Measurements from ENCODE around the gene MAPKAPK2.

Gene MAPKAPK2

DNA sequence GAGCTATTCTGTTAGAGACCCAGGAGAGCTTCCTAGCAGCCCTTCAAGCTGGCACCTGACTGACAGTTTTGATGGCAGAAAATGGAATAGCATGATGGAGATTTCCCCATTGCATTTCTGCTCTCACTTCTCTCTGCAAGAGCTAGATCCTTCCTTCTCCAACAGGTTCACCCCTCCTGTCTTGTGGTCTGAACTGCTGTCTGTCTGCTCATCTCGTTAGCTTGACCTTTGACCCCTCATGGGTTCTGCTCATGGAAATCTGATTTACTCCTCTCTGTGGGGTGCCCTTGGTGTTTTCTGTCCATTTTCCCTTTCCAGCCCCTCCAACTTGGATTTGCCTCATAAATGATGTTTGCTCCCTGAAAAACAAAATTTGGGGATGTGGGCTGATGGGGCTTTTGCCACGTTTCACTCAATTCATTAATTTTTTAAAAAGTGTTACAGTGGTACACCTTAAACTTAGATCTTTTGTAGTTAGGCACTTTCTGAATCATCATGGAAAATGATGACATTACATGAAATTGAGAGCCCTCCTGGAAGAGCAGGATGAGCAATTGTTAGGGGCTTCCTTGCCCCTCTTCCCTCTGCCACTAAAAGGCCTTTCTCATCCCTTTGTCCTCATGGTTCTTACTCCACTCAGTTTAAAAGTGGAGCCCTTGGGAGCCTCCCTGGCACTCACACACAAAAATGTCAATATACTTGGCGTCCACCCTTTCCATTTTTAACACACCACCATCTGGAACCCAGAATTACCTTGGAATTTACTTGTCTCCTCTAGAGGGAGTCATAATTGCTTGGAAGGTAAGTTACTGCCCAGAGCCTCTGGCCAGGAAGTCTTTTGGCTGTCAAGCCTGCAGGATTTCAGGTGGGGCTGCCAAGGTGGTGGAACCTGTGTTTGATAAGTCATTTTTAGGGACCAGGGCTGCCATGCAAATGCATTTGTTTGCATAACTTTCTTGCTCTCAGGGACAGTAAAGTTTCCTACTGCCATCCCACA is 54.0 kb downstream of the MAPKAPK2 start:
- Histone ChIP-seq H3K27me3 (ENCODE audit: control insufficient read depth in 1 of 2, insufficient read depth in 2 of 2, low read length in 2 of 2) (no peaks in the 10 kb centered on the region), H3K27ac (ENCODE audit: low read depth, low read length) (no peak overlapping the region), H3K4me3 (ENCODE audit: low read depth in 1 of 2, low read length in 2 of 2) (no peak overlapping the region), H3K36me3 (ENCODE audit: control insufficient read depth in 1 of 2, insufficient read depth in 2 of 2, low read length in 2 of 2) (peaks cover 13 to 18% of the 10 kb centered on the region in 2 donors), H3K4me1 (ENCODE audit: control insufficient read depth in 1 of 2, insufficient read depth in 2 of 2, low read length in 2 of 2) (peaks cover 13 to 15% of the 10 kb centered on the region in 2 donors), H3K9me3 (ENCODE audit: control insufficient read depth in 1 of 2, low read length in 2 of 2) (no peaks in the 10 kb centered on the region), H3K9ac (ENCODE audit: low read depth in 1 of 2, low read length in 2 of 2) (no peak overlapping the region)

DNA sequence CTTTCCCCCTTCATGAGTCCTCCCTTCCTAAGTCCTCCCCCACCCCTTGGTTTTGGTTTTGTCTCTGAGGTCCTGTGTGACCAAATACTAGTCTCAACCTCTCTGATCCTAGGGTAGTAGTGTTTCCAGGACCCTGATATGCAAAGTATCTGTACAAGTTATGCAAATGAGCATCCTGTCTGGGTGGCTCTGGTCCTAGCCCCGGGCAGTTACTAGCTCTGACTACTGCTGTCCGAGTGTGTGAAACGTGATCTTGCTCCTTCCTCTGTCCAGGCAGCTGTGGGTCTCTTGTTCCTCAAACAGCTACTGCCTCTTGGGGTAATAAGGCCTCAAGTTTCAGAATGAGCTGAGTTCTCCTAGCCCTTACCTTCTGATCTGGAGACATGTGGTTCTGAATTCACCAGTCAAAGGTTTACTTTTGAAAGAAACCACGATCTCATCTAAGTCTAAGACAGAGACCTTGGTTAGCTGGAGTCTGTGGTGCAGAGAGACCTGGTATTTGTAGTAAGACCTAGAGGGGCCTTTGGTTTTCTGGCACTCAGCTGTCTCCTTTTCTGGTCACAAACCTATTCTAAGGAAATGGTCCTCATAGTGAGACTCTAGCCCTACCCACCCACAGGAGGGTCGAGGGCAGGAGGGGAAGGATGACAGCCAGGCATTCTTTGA is 54.8 kb downstream of the MAPKAPK2 start:
- Histone ChIP-seq H3K27ac (ENCODE audit: low read depth, low read length) (no peak overlapping the region), H3K9me3 (ENCODE audit: control insufficient read depth in 1 of 2, low read length in 2 of 2) (no peaks in the 10 kb centered on the region), H3K27me3 (ENCODE audit: control insufficient read depth in 1 of 2, insufficient read depth in 2 of 2, low read length in 2 of 2) (no peaks in the 10 kb centered on the region), H3K36me3 (ENCODE audit: control insufficient read depth in 1 of 2, insufficient read depth in 2 of 2, low read length in 2 of 2) (peaks cover 13 to 15% of the 10 kb centered on the region in 2 donors), H3K9ac (ENCODE audit: low read depth in 1 of 2, low read length in 2 of 2) (no peak overlapping the region), H3K4me3 (ENCODE audit: low read depth in 1 of 2, low read length in 2 of 2) (no peak overlapping the region), H3K4me1 (ENCODE audit: control insufficient read depth in 1 of 2, insufficient read depth in 2 of 2, low read length in 2 of 2) (peaks cover 13 to 15% of the 10 kb centered on the region in 2 donors)

DNA sequence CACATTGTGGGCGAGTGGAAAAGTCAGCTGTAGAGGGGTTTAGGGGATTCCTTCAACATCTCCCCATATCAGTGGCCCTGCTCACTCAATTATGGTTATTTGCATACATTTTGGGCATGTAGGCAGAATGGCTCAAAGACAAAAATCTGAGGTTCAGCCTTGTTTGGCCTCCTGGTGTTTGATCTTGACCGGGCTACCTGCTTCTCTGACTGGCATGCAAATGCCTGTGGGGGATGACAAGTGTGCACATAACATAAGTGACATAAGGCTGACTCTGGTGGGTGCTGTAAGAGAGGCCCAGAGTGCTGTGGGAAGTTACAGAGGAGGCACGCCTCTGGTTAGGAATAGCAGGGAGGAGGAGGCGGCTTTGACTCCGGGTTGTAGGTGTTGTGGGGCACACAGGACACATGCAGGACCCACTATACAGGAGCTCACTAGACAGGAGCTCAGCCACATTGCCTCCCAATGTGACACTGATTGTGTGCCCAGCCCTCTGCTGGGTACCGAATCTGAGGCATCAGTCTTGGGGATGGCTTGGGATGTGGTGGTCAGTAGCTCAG is 56.5 kb downstream of the MAPKAPK2 start:
- no peaks in the 10 kb centered on the region for H3K27me3 ChIP-seq (ENCODE audit: control insufficient read depth in 1 of 2, insufficient read depth in 2 of 2, low read length in 2 of 2)
- no peaks in the 10 kb centered on the region for H3K36me3 ChIP-seq (ENCODE audit: control insufficient read depth in 1 of 2, insufficient read depth in 2 of 2, low read length in 2 of 2)
- H3K4me1 ChIP-seq (ENCODE audit: control insufficient read depth in 1 of 2, insufficient read depth in 2 of 2, low read length in 2 of 2), result peaks cover 11 to 13% of the 10 kb centered on the region in 2 donors
- H3K9me3 ChIP-seq (ENCODE audit: control insufficient read depth in 1 of 2, low read length in 2 of 2), result no peaks in the 10 kb centered on the region
- no peak overlapping the region for H3K9ac ChIP-seq (ENCODE audit: low read depth in 1 of 2, low read length in 2 of 2)
- no peak overlapping the region for H3K27ac ChIP-seq (ENCODE audit: low read depth, low read length)
- H3K4me3 ChIP-seq (ENCODE audit: low read depth in 1 of 2, low read length in 2 of 2), result no peak overlapping the region

DNA sequence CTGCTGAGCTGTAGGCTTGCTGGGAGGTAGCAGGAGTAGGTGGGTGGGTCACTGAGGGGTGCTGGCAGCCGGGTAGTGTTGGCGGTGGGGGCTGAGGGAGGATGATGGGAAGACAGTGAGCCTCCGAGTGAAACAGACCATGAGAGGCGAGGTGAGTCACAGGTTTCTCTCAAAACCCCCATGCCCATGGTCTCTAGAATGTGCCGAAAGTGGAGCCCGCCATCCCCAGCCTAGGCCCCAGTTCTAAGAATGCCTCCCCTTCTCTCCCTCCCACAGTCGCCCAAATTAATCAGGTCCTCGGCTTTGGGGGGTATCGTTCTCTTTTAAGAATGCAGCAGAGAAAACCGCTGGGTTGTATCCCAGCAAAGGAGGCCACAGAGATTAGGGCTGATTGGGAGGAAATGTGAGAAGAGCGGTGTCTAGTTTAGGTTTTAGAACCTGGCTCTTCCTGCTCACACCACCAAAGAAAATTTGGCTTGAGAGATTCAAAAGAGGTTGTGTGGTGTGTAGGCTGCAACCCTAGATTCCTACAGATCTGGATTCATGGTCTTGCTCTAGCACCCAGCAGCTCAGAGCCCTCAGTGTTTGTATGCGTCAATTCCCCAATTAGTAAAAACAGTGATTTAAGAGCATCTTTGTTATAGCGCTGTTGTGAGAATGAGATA is 58.1 kb downstream of the MAPKAPK2 start:
- H3K4me3 ChIP-seq (ENCODE audit: low read depth in 1 of 2, low read length in 2 of 2), result no peak overlapping the region
- no peaks in the 10 kb centered on the region for H3K27me3 ChIP-seq (ENCODE audit: control insufficient read depth in 1 of 2, insufficient read depth in 2 of 2, low read length in 2 of 2)
- H3K9ac ChIP-seq (ENCODE audit: low read depth in 1 of 2, low read length in 2 of 2), result no peak overlapping the region
- H3K4me1 ChIP-seq (ENCODE audit: control insufficient read depth in 1 of 2, insufficient read depth in 2 of 2, low read length in 2 of 2), result peaks cover 4 to 7% of the 10 kb centered on the region in 2 donors
- no peak overlapping the region for H3K27ac ChIP-seq (ENCODE audit: low read depth, low read length)
- H3K36me3 ChIP-seq (ENCODE audit: control insufficient read depth in 1 of 2, insufficient read depth in 2 of 2, low read length in 2 of 2), result no peaks in the 10 kb centered on the region
- no peaks in the 10 kb centered on the region for H3K9me3 ChIP-seq (ENCODE audit: control insufficient read depth in 1 of 2, low read length in 2 of 2)

DNA sequence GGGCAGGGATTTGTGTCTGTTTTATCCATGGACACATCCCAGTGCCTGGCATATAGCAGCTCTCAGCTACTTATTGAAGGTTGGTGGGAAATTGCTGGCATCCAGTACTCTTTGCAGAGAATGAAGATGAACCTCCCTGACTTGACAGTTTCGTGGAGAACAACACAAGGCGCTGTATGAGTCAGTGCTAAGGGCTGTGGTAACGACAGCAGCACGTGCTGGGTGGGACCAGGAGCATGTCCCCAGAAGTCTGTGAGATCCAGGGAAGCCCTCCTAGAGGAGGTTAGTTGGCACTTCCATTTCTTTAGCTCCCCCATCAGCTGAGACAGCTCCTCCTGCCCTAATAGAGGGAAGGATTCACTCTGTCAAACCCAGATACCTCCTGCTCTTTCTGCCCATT is 60.0 kb downstream of the MAPKAPK2 start:
- Histone ChIP-seq H3K4me3 (ENCODE audit: low read depth in 1 of 2, low read length in 2 of 2) (no peak overlapping the region), H3K36me3 (ENCODE audit: control insufficient read depth in 1 of 2, insufficient read depth in 2 of 2, low read length in 2 of 2) (no peaks in the 10 kb centered on the region), H3K9me3 (ENCODE audit: control insufficient read depth in 1 of 2, low read length in 2 of 2) (no peaks in the 10 kb centered on the region), H3K27me3 (ENCODE audit: control insufficient read depth in 1 of 2, insufficient read depth in 2 of 2, low read length in 2 of 2) (no peaks in the 10 kb centered on the region), H3K9ac (ENCODE audit: low read depth in 1 of 2, low read length in 2 of 2) (no peak overlapping the region), H3K27ac (ENCODE audit: low read depth, low read length) (no peak overlapping the region), H3K4me1 (ENCODE audit: control insufficient read depth in 1 of 2, insufficient read depth in 2 of 2, low read length in 2 of 2) (no peaks in the 10 kb centered on the region)

DNA sequence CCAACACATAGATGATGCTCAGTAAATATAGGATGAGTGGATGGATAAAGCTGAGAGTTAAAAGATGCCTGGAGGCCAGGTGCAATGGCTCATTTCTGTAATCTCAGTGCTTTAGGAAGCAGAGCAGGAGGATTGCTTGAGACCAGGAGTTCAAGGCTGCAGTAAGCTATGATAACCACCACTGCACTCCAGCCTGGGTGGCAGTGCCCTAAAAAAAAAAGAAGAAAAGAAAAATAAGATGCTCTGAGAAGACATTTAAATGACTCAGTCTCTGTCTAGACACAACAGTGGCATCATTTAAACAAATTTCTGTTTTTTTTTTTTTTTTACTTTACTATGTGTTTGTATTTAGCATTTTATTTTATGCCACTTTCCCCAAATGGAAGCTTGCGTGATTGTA is 60.6 kb downstream of the MAPKAPK2 start:
- no peaks in the 10 kb centered on the region for H3K4me1 ChIP-seq (ENCODE audit: control insufficient read depth in 1 of 2, insufficient read depth in 2 of 2, low read length in 2 of 2)
- H3K4me3 ChIP-seq (ENCODE audit: low read depth in 1 of 2, low read length in 2 of 2), result no peak overlapping the region
- no peaks in the 10 kb centered on the region for H3K27me3 ChIP-seq (ENCODE audit: control insufficient read depth in 1 of 2, insufficient read depth in 2 of 2, low read length in 2 of 2)

DNA sequence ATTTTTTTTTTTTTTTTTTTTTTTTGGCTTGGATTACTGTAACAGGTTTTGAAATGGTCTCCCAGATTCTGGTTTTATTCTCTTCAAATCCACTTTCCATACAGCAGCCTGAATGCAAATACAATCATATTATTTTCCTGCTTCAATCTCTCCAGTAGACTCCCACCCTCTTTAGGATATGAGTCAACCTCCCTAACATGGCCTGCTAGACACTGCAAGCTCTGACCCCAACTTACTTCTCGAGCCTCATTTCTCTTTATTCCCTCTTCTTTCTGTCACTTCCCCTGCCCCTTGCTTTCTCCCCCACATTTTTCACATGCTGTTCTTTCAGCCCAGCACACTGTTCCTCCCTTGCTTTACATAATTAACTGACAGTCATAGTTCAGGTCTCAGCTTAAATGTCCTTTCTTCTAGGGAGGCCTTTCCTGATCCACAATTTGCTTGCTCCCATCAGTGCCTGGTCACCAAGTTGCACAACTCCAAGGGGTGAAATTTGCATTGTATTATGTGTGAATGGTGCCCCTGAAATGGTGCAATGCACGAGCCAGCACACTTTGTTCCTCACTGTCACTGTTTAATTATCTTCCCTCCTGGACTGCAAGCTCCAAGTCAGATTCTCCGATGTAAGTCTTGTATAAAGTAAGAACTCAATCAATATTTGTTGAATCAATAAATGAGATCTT is 63.8 kb downstream of the MAPKAPK2 start:
- H3K9me3 ChIP-seq (ENCODE audit: control insufficient read depth in 1 of 2, low read length in 2 of 2), result no peaks in the 10 kb centered on the region
- no peaks in the 10 kb centered on the region for H3K36me3 ChIP-seq (ENCODE audit: control insufficient read depth in 1 of 2, insufficient read depth in 2 of 2, low read length in 2 of 2)
- no peaks in the 10 kb centered on the region for H3K4me1 ChIP-seq (ENCODE audit: control insufficient read depth in 1 of 2, insufficient read depth in 2 of 2, low read length in 2 of 2)
- H3K9ac ChIP-seq (ENCODE audit: low read depth in 1 of 2, low read length in 2 of 2), result no peak overlapping the region
- H3K27me3 ChIP-seq (ENCODE audit: control insufficient read depth in 1 of 2, insufficient read depth in 2 of 2, low read length in 2 of 2), result peaks cover 0 to 4% of the 10 kb centered on the region in 2 donors
- H3K4me3 ChIP-seq (ENCODE audit: low read depth in 1 of 2, low read length in 2 of 2), result no peak overlapping the region
- no peak overlapping the region for H3K27ac ChIP-seq (ENCODE audit: low read depth, low read length)

More for the DNA sequence above, 60.6 kb downstream of the MAPKAPK2 start:
- H3K36me3 ChIP-seq (ENCODE audit: control insufficient read depth in 1 of 2, insufficient read depth in 2 of 2, low read length in 2 of 2), result no peaks in the 10 kb centered on the region
- H3K27ac ChIP-seq (ENCODE audit: low read depth, low read length), result no peak overlapping the region
- no peaks in the 10 kb centered on the region for H3K9me3 ChIP-seq (ENCODE audit: control insufficient read depth in 1 of 2, low read length in 2 of 2)
- no peak overlapping the region for H3K9ac ChIP-seq (ENCODE audit: low read depth in 1 of 2, low read length in 2 of 2)

DNA sequence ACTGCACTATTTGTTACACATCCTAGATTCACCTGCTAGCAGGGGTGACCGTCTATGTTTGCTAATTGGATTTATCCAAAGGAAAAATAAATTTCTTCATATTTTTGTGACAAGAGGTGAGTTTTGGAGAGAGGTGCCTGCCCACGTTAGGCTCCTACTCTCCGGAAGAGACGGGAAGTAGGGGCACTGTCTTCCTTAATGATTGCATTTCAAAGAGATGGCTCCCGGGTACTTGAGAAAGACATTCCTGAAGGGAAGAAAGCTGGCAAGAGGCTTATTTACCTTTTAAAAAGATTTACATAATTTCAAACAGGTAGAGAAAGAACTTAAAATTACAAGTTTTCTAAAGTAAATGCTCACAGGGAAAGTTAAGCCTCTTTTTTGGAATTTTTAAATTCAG is 67.2 kb downstream of the MAPKAPK2 start:
- no peaks in the 10 kb centered on the region for H3K9me3 ChIP-seq (ENCODE audit: control insufficient read depth in 1 of 2, low read length in 2 of 2)
- H3K4me3 ChIP-seq (ENCODE audit: low read depth in 1 of 2, low read length in 2 of 2), result no peak overlapping the region
- no peaks in the 10 kb centered on the region for H3K4me1 ChIP-seq (ENCODE audit: control insufficient read depth in 1 of 2, insufficient read depth in 2 of 2, low read length in 2 of 2)
- H3K36me3 ChIP-seq (ENCODE audit: control insufficient read depth in 1 of 2, insufficient read depth in 2 of 2, low read length in 2 of 2), result no peaks in the 10 kb centered on the region
- peaks cover 0 to 4% of the 10 kb centered on the region in 2 donors for H3K27me3 ChIP-seq (ENCODE audit: control insufficient read depth in 1 of 2, insufficient read depth in 2 of 2, low read length in 2 of 2)
- no peak overlapping the region for H3K9ac ChIP-seq (ENCODE audit: low read depth in 1 of 2, low read length in 2 of 2)
- H3K27ac ChIP-seq (ENCODE audit: low read depth, low read length), result no peak overlapping the region

DNA sequence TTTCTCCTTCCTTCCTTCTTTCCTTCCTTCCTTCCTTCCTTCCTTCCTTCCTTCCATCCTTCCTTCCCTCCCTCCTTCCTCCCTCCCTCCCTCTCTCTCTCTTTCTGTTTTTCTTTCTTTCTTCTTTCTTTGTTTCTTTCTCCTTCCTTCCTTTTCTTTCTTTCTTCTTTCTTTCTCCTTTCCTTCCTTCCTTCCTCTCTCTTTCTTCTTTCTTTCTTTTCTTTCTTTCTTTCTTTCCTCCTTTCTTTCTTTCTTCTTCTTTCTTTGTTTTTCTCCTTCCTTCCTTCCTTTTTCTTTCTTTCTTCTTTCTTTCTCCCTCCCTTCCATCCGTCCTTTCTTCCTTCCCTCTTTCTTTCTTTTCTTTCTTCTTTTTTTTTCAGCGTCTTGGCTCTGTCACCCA is 67.8 kb downstream of the MAPKAPK2 start:
- no peaks in the 10 kb centered on the region for H3K9me3 ChIP-seq (ENCODE audit: control insufficient read depth in 1 of 2, low read length in 2 of 2)
- no peaks in the 10 kb centered on the region for H3K4me1 ChIP-seq (ENCODE audit: control insufficient read depth in 1 of 2, insufficient read depth in 2 of 2, low read length in 2 of 2)
- no peak overlapping the region for H3K4me3 ChIP-seq (ENCODE audit: low read depth in 1 of 2, low read length in 2 of 2)
- H3K9ac ChIP-seq (ENCODE audit: low read depth in 1 of 2, low read length in 2 of 2), result no peak overlapping the region
- H3K27me3 ChIP-seq (ENCODE audit: control insufficient read depth in 1 of 2, insufficient read depth in 2 of 2, low read length in 2 of 2), result peaks cover 0 to 4% of the 10 kb centered on the region in 2 donors
- H3K27ac ChIP-seq (ENCODE audit: low read depth, low read length), result no peak overlapping the region
- H3K36me3 ChIP-seq (ENCODE audit: control insufficient read depth in 1 of 2, insufficient read depth in 2 of 2, low read length in 2 of 2), result no peaks in the 10 kb centered on the region
